Measurements from ENCODE around the gene LRFN3. TPM values are rescaled to one million over a fixed set of nuclear protein-coding genes. Genes with fewer than 3 reads are reported as not detected.

LRFN3 gene
- total and polyA plus RNA-seq, 2 of the 13 experiments (the other 11 are each of a cell fraction or from before 2014, with no cell fraction given): 0.74 to 1.6 TPM

GRCh38 chr19:35942235-35942634 lies 6.1 kb downstream of the LRFN3 start (continued):
- 0 out of 2 replicates have a peak, but pooled peaks have one; percentile 39 for TF ChIP-seq ZNF691 (CRISPR knock-in tag; IDR thresholded peaks at IDR 0.05; ENCODE audit: borderline replicate concordance, low read depth)
- TF ChIP-seq ZBTB37 (CRISPR knock-in tag; IDR thresholded peaks at IDR 0.05): no peak
- no peak for TF ChIP-seq ZNF609 (CRISPR knock-in tag; IDR thresholded peaks at IDR 0.05; ENCODE audit: borderline replicate concordance)
- TF ChIP-seq ZNF501 (CRISPR knock-in tag; IDR thresholded peaks at IDR 0.05): peak; percentile 18; the same call in 1 of the 2 replicates
- no peak for TF ChIP-seq GPN1 (CRISPR knock-in tag; IDR thresholded peaks at IDR 0.05; ENCODE audit: borderline replicate concordance)
- no peak for TF ChIP-seq ZNF547 (CRISPR knock-in tag; IDR thresholded peaks at IDR 0.05)

Measured in HepG2 (cell line).